ENCODE results near the gene DEPDC7. TPM values are rescaled to one million over a fixed set of nuclear protein-coding genes. Genes with fewer than 3 reads are reported as not detected.

The DEPDC7 gene
- total and polyA plus RNA-seq, 2 of the 4 experiments (the other 2 are of a cell fraction) = 7.4 to 9.7 TPM

GRCh38 chr11:33033493-33033892, 17.8 kb downstream of the DEPDC7 start:
- H3K4ac ChIP-seq (ENCODE audit: low read depth, low read length) = no peak overlapping the region
- CTCF ChIA-PET = no interaction called here
- no peak overlapping the region for H3K9ac ChIP-seq (ENCODE audit: low read depth, low read length)
- intact Hi-C loops (cut with micrococcal nuclease) = loop anchor here (5.0 kb wide), 1 partner anchor 56 kb away; no protein-coding TSS in a partner anchor
- no peak overlapping the region for H2BK120ac ChIP-seq (ENCODE audit: low read depth, low read length)
- H3K9me1 ChIP-seq (ENCODE audit: insufficient read depth, low read length) = no peaks in the 10 kb centered on the region
- H3K23ac ChIP-seq (ENCODE audit: low read depth, low read length) = no peak overlapping the region
- peak; percentile 56; the same call in 1 of the 2 replicates for TF ChIP-seq MAFK (IDR thresholded peaks at IDR 0.05; ENCODE audit: low read depth, low read length)
- TF ChIP-seq MXI1 (IDR thresholded peaks at IDR 0.05; ENCODE audit: borderline replicate concordance, low read depth, low read length) = no peak
- no peak for TF ChIP-seq FOS (IDR thresholded peaks at IDR 0.05; ENCODE audit: low read depth, low read length)
- no peak for TF ChIP-seq RCOR1 (IDR thresholded peaks at IDR 0.05; ENCODE audit: insufficient replicate concordance, low read length)
- TF ChIP-seq SMC3 (IDR thresholded peaks at IDR 0.05; ENCODE audit: low read depth, low read length) = no peak
- TF ChIP-seq ELK1 (IDR thresholded peaks at IDR 0.05; ENCODE audit: borderline replicate concordance, low read depth, low read length) = no peak
- no peak for TF ChIP-seq CHD1 (IDR thresholded peaks at IDR 0.05; ENCODE audit: low read depth, low read length)
- TF ChIP-seq CEBPB (IDR thresholded peaks at IDR 0.05; ENCODE audit: low read depth, low read length) = no peak
- H4K5ac ChIP-seq (ENCODE audit: low read depth, low read length) = no peak overlapping the region
- no peak overlapping the region for H2AFZ ChIP-seq (replicated peaks; ENCODE audit: low read length, poor library complexity)
- no peak overlapping the region for H2AK9ac ChIP-seq (replicated peaks; ENCODE audit: low read depth, low read length, poor library complexity)
- no peak overlapping the region for H2AK5ac ChIP-seq (ENCODE audit: low read depth, low read length)
- no peak overlapping the region for H3K56ac ChIP-seq (ENCODE audit: extremely low read depth, insufficient read depth, low read length)
- H3K79me1 ChIP-seq (ENCODE audit: low read depth in 1 of 2, low read length in 2 of 2) = peaks cover 0 to 1% of the 10 kb centered on the region in 2 experiments; a peak in 1 of 4 replicates
- H3K14ac ChIP-seq (replicated peaks; ENCODE audit: low read depth, low read length) = no peak overlapping the region
- H2BK5ac ChIP-seq (ENCODE audit: low read depth, low read length, poor library complexity, severe bottlenecking) = no peak overlapping the region
- no peak overlapping the region for H3K18ac ChIP-seq (ENCODE audit: low read depth, low read length)
- no peak overlapping the region for H3K4me2 ChIP-seq (ENCODE audit: low read depth, low read length)
- H3K4me1 ChIP-seq (ENCODE audit: control insufficient read depth, insufficient read depth, low read length) = peaks cover under 1% of the 10 kb centered on the region; the same call in 1 of the 2 replicates
- no peak overlapping the region for H3K27ac ChIP-seq (ENCODE audit: insufficient read depth, low read length)
- no peak overlapping the region for H4K91ac ChIP-seq (ENCODE audit: insufficient read depth, low read depth, low read length)
- in situ Hi-C loops (cut with MboI; ENCODE audit: low sequenced_read_pairs) = no loop called here
- H2BK20ac ChIP-seq (ENCODE audit: low read depth, low read length) = no peak overlapping the region
- dilution Hi-C loops (cut with HindIII; ENCODE audit: low sequenced_read_pairs, unreplicated experiment) = no loop called here
- H3K9me3 ChIP-seq (ENCODE audit: control insufficient read depth, insufficient read depth, low read length) = no peaks in the 10 kb centered on the region
- H2BK15ac ChIP-seq (ENCODE audit: low read depth, low read length) = no peak overlapping the region
- H3K36me3 ChIP-seq (ENCODE audit: control insufficient read depth, insufficient read depth, low read length) = no peaks in the 10 kb centered on the region
- H3K4me3 ChIP-seq (ENCODE audit: insufficient read depth, low read depth, low read length) = no peak overlapping the region
- WGBS, 2 experiments (ENCODE audit: extremely low coverage in 2 of 2, insufficient read length in 1 of 2) = no CpG with 5 or more reads among the region's 4 CpGs
- H4K20me1 ChIP-seq (ENCODE audit: insufficient read depth, low read length) = peaks cover 2% of the 10 kb centered on the region; the same call in 1 of the 2 replicates
- POLR2A ChIA-PET (ENCODE audit: unreplicated experiment) = no interaction called here
- no peak overlapping the region for H4K8ac ChIP-seq (ENCODE audit: low read depth in 2 of 2, low read length in 2 of 2)
- no TSS peak for BruUV-seq (replicated peaks)
- ATAC-seq (ENCODE audit: low read depth) = no peak
- no peak for DNase-seq
- no peaks in the 10 kb centered on the region for H3K27me3 ChIP-seq (ENCODE audit: control insufficient read depth, insufficient read depth, low read length)

Measured in IMR-90 (cell line).